Measurements from ENCODE around the gene BLOC1S2.
"Not testable (repeated sequence)": the region's sequence is repeated elsewhere in the genome, so short reads cannot be mapped to it uniquely, and the experiment has no call there.

BLOC1S2 gene

GRCh38 chr10:100289641-100290040 lies 3.2 kb upstream of the BLOC1S2 start:
- DNase-seq: no peak

- no peak for DNase-seq
These were observed 1.7 kb upstream of the BLOC1S2 start for GRCh38 chr10:100288196-100288595.

GRCh38 chr10:100287756-100288155 lies 1.3 kb upstream of the BLOC1S2 start:
- no peak for DNase-seq

- DNase-seq: not testable (repeated sequence)
These were observed 1.2 kb downstream of the BLOC1S2 start for GRCh38 chr10:100285326-100285725.

GRCh38 chr10:100282907-100283306 lies 3.6 kb downstream of the BLOC1S2 start:
- DNase-seq: no peak

GRCh38 chr10:100276971-100277370 lies 9.5 kb downstream of the BLOC1S2 start:
- DNase-seq: not testable (repeated sequence)

- peak; percentile 46 to 61 for DNase-seq
These were observed 19.0 kb downstream of the BLOC1S2 start, which contains the start of gene CWF19L1 for GRCh38 chr10:100267239-100268104. Gene CWF19L1 (minus strand): TSS chr10:100267638. CDS start chr10:100267593, 45 bp downstream.

- DNase-seq: no peak
These were observed 20.5 kb downstream of the BLOC1S2 start for GRCh38 chr10:100265821-100266485.

GRCh38 chr10:100254191-100254590 lies 32.3 kb downstream of the BLOC1S2 start:
- DNase-seq: no peak

- no peak for DNase-seq
These were observed 33.4 kb downstream of the BLOC1S2 start for GRCh38 chr10:100253041-100253440.

GRCh38 chr10:100248820-100249219 lies 37.7 kb downstream of the BLOC1S2 start:
- DNase-seq: no peak

- DNase-seq: no peak
These were observed 40.8 kb downstream of the BLOC1S2 start for GRCh38 chr10:100245484-100246220.

GRCh38 chr10:100239851-100240250 lies 46.6 kb downstream of the BLOC1S2 start:
- DNase-seq: no peak

GRCh38 chr10:100238429-100238828 lies 48.1 kb downstream of the BLOC1S2 start:
- no peak for DNase-seq

GRCh38 chr10:100232101-100232500 lies 54.4 kb downstream of the BLOC1S2 start:
- no peak for DNase-seq

GRCh38 chr10:100229819-100230422 lies 56.6 kb downstream of the BLOC1S2 start:
- no peak for DNase-seq

- no peak for DNase-seq
These were observed 62.6 kb downstream of the BLOC1S2 start for GRCh38 chr10:100223879-100224278.

Measured in bone marrow (tissue), 2 donors.